BLaER1 treated with 17β-estradiol and CSF1 and Interleukin-3, amounts not matched to agents 10 nM and 100 nM (cell line): ENCODE results near the gene PLIN1.

Experiments
- H3K27ac ChIP-seq, 11 experiments: shearing (Covaris generic); formaldehyde crosslinking; 2 replicates each; pipeline ENCODE4 v1.8.1; 2022
- H3K27me3 ChIP-seq, 11 experiments: shearing (Covaris generic); formaldehyde crosslinking; 2 replicates each; pipeline ENCODE4 v1.8.1; 2022
- H3K36me3 ChIP-seq, 11 experiments: shearing (Covaris generic); formaldehyde crosslinking; 2 replicates each; pipeline ENCODE4 v1.8.1; 2022
- H3K4me1 ChIP-seq, 10 experiments: shearing (Covaris generic); formaldehyde crosslinking; 2 replicates each; pipeline ENCODE4 v1.8.1; 2022
- H3K4me2 ChIP-seq, 11 experiments: shearing (Covaris generic); formaldehyde crosslinking; 2 replicates each; pipeline ENCODE4 v1.8.1; 2022
- H3K4me3 ChIP-seq, 10 experiments: shearing (Covaris generic); formaldehyde crosslinking; 2 replicates each; pipeline ENCODE4 v1.8.1; 2022
- H3K9ac ChIP-seq, 11 experiments: shearing (Covaris generic); formaldehyde crosslinking; 2 replicates each; pipeline ENCODE4 v1.8.1; 2022
- H3K9me3 ChIP-seq, 11 experiments: shearing (Covaris generic); formaldehyde crosslinking; replicated peaks in 1 of 11; 2 replicates each; pipeline ENCODE4 v1.8.1; 2022
- H4K20me1 ChIP-seq, 11 experiments: shearing (Covaris generic); formaldehyde crosslinking; 2 replicates each; pipeline ENCODE4 v1.8.1; 2022
- Cebpa-rat ChIP-seq, 11 experiments: shearing (Covaris generic); IDR thresholded peaks; 2 replicates each; pipeline ENCODE4 v1.8.1; 2022

The PLIN1 gene

GRCh38 chr15:89674526-89674925, 4.6 kb downstream of the PLIN1 start:
- Histone ChIP-seq H4K20me1 (no peaks in the 10 kb centered on the region), H3K27me3 (no peaks in the 10 kb centered on the region), H3K9ac (no peak overlapping the region), H3K4me1 (peaks cover 0 to 5% (median 0%) of the 10 kb centered on the region in 10 experiments; a peak in 1 of 20 replicates), H3K27ac (no peak overlapping the region), H3K36me3 (no peaks in the 10 kb centered on the region), H3K9me3 (no peaks in the 10 kb centered on the region), H3K4me3 (no peak overlapping the region), H3K4me2 (no peak overlapping the region)
- no peak for TF ChIP-seq Cebpa-rat (IDR thresholded peaks at IDR 0.05)

DNA sequence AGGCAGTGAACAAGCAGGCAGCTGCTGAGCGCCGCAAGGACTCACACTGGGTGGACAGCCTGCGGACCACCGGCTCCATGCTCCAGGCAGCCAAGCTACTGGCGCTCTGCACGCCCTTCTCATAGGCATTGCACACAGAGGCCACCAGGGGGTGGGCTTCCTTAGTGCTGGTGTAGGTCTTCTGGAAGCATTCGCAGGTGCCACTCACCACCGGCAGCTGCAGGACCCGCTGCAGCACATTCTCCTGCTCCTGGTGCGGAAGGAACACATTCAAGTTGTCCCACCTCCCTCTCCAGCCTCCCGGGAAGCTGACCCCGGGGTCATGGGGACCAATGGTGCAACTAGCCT, 6.0 kb downstream of the PLIN1 start:
- H3K36me3 ChIP-seq: no peaks in the 10 kb centered on the region
- no peaks in the 10 kb centered on the region for H4K20me1 ChIP-seq
- no peak overlapping the region for H3K9ac ChIP-seq
- no peaks in the 10 kb centered on the region for H3K9me3 ChIP-seq
- no peak overlapping the region for H3K4me2 ChIP-seq
- no peak for TF ChIP-seq Cebpa-rat (IDR thresholded peaks at IDR 0.05)
- peaks cover 0 to 5% (median 0%) of the 10 kb centered on the region in 10 experiments; a peak in 1 of 20 replicates for H3K4me1 ChIP-seq
- H3K4me3 ChIP-seq: no peak overlapping the region
- no peaks in the 10 kb centered on the region for H3K27me3 ChIP-seq
- no peak overlapping the region for H3K27ac ChIP-seq

GRCh38 chr15:89672221-89673164, 6.7 kb downstream of the PLIN1 start:
- no peak overlapping the region for H3K27ac ChIP-seq
- no peak for TF ChIP-seq Cebpa-rat (IDR thresholded peaks at IDR 0.05)
- H4K20me1 ChIP-seq: no peaks in the 10 kb centered on the region
- H3K9ac ChIP-seq: no peak overlapping the region
- no peaks in the 10 kb centered on the region for H3K9me3 ChIP-seq
- no peak overlapping the region for H3K4me2 ChIP-seq
- H3K4me1 ChIP-seq: peaks cover 0 to 5% (median 0%) of the 10 kb centered on the region in 10 experiments; a peak in 1 of 20 replicates
- no peak overlapping the region for H3K4me3 ChIP-seq
- peaks cover 0 to 3% (median under 1%) of the 10 kb centered on the region in 11 experiments; a peak in 7 of 22 replicates for H3K27me3 ChIP-seq
- H3K36me3 ChIP-seq: no peaks in the 10 kb centered on the region

DNA sequence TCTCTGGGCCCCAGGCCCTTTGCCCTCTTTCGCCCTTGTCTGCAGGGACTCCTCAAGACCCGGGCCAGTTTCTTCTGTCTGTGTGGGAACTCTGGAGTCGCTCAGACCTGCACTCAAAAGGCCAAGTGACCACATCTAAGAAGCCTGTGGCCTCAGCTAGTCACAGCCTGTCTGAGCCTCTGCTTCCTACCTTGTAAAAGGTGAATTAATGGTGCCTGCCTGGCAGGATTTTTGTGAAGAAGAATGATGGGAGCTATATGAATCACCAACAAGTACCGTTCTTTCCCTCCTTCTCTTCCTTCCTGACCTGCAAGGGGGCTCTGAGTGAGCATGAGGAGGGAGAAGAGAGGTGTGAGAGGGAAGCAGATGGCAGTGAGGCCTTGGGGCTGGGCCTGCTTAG, 7.5 kb downstream of the PLIN1 start:
- H3K27me3 ChIP-seq: peaks cover 0 to 11% (median 8%) of the 10 kb centered on the region in 11 experiments; a peak in 18 of 22 replicates
- no peaks in the 10 kb centered on the region for H3K36me3 ChIP-seq
- H3K4me2 ChIP-seq: no peak overlapping the region
- TF ChIP-seq Cebpa-rat (IDR thresholded peaks at IDR 0.05): no peak
- H3K4me1 ChIP-seq: peaks cover 0 to 5% (median 0%) of the 10 kb centered on the region in 10 experiments; a peak in 1 of 20 replicates
- H3K9ac ChIP-seq: no peak overlapping the region
- no peak overlapping the region for H3K27ac ChIP-seq
- H3K4me3 ChIP-seq: no peak overlapping the region
- no peaks in the 10 kb centered on the region for H4K20me1 ChIP-seq
- H3K9me3 ChIP-seq: no peaks in the 10 kb centered on the region

DNA sequence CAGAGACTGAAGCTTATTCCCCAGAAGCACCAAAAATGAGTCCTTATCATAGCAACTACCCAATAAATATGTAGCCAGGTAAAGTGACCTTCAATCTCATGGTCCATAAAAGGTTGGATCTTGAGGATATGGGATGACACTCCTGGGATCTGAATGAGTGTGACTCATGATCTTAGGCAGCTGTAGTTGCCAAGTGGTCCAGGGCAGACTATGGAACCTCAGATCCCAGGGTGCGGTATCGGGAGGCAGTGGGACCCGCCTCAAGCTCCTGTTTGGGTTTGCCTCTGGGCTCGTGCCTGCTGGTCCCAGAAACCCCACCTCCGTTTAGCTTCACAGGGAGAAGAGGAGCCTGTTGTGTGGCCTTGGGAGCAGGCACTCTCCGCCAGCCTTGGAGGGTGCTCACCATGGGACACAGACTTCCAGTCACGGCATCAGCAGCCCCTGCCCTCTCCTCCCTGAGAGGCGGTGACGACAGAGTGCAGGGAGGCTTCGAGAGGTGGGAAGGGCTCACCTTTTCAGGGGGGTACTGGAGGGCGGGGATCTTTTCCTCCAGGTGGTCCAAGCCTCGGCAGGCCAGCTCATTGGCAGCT, 8.1 kb downstream of the PLIN1 start:
- H3K4me2 ChIP-seq: no peak overlapping the region
- no peak for TF ChIP-seq Cebpa-rat (IDR thresholded peaks at IDR 0.05)
- H3K9ac ChIP-seq: no peak overlapping the region
- peaks cover 0 to 1% (median 0%) of the 10 kb centered on the region in 11 experiments; a peak in 1 of 22 replicates for H4K20me1 ChIP-seq
- H3K27ac ChIP-seq: no peak overlapping the region
- H3K4me1 ChIP-seq: peaks cover 0 to 6% (median 2%) of the 10 kb centered on the region in 10 experiments; a peak in 13 of 20 replicates
- H3K27me3 ChIP-seq: peaks cover 4 to 18% (median 14%) of the 10 kb centered on the region in 11 experiments; a peak in 21 of 22 replicates
- no peak overlapping the region for H3K4me3 ChIP-seq
- H3K36me3 ChIP-seq: no peaks in the 10 kb centered on the region
- H3K9me3 ChIP-seq: no peaks in the 10 kb centered on the region

DNA sequence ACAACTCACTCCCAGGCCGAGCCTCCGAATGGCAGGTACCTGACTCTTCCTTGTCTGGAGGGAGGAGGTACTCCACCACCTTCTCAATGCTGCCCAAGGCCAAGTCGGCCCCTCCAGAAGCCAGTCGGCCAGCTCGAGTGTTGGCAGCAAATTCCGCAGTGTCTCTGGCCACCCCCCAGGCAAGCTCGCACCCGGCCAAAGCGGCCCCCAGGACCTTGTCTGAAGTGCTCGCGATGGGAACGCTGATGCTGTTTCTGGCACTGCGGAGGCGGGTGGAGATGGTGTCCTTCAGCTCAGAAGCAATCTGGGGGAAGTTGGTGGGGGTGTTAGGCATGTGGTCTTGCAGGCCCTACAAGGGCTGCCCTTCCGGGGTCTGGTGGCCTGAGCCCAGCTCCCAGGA, 9.2 kb downstream of the PLIN1 start:
- H4K20me1 ChIP-seq: peaks cover 0 to 4% (median 0%) of the 10 kb centered on the region in 11 experiments; a peak in 1 of 22 replicates
- peaks cover 5 to 17% (median 11%) of the 10 kb centered on the region in 10 experiments for H3K4me1 ChIP-seq
- no peak overlapping the region for H3K27ac ChIP-seq
- peaks cover 13 to 29% (median 26%) of the 10 kb centered on the region in 11 experiments for H3K27me3 ChIP-seq
- H3K9ac ChIP-seq: no peak overlapping the region
- no peak for TF ChIP-seq Cebpa-rat (IDR thresholded peaks at IDR 0.05)
- H3K4me2 ChIP-seq: no peak overlapping the region
- H3K4me3 ChIP-seq: no peak overlapping the region
- no peaks in the 10 kb centered on the region for H3K36me3 ChIP-seq
- H3K9me3 ChIP-seq: no peaks in the 10 kb centered on the region

GRCh38 chr15:89669309-89669865, 9.8 kb downstream of the PLIN1 start:
- no peak overlapping the region for H3K27ac ChIP-seq
- H3K9me3 ChIP-seq: no peaks in the 10 kb centered on the region
- H3K4me2 ChIP-seq: no peak overlapping the region

GRCh38 chr15:89668171-89668570, 11.0 kb downstream of the PLIN1 start:
- Histone ChIP-seq H3K27me3 (peaks cover 20 to 41% (median 37%) of the 10 kb centered on the region in 11 experiments), H3K36me3 (no peaks in the 10 kb centered on the region), H3K9me3 (no peaks in the 10 kb centered on the region), H4K20me1 (peaks cover 0 to 4% (median 0%) of the 10 kb centered on the region in 11 experiments; a peak in 1 of 22 replicates), H3K4me3 (no peak overlapping the region), H3K9ac (no peak overlapping the region), H3K4me2 (no peak overlapping the region), H3K27ac (no peak overlapping the region), H3K4me1 (peaks cover 13 to 23% (median 20%) of the 10 kb centered on the region in 10 experiments)
- TF ChIP-seq Cebpa-rat (IDR thresholded peaks at IDR 0.05): no peak

More at GRCh38 chr15:89669309-89669865, 9.8 kb downstream of the PLIN1 start:
- TF ChIP-seq Cebpa-rat (IDR thresholded peaks at IDR 0.05): no peak
- Histone ChIP-seq H3K4me3 (no peak overlapping the region), H3K36me3 (no peaks in the 10 kb centered on the region), H3K9ac (no peak overlapping the region), H3K4me1 (peaks cover 10 to 22% (median 17%) of the 10 kb centered on the region in 10 experiments), H4K20me1 (peaks cover 0 to 4% (median 0%) of the 10 kb centered on the region in 11 experiments; a peak in 1 of 22 replicates), H3K27me3 (peaks cover 18 to 34% (median 31%) of the 10 kb centered on the region in 11 experiments)

GRCh38 chr15:89667706-89667960, 11.5 kb downstream of the PLIN1 start:
- Histone ChIP-seq H3K9ac (no peak overlapping the region), H3K27ac (no peak overlapping the region), H3K4me3 (no peak overlapping the region), H3K27me3 (peaks cover 20 to 42% (median 38%) of the 10 kb centered on the region in 11 experiments), H4K20me1 (peaks cover 0 to 4% (median 0%) of the 10 kb centered on the region in 11 experiments; a peak in 1 of 22 replicates), H3K9me3 (no peaks in the 10 kb centered on the region), H3K4me1 (peaks cover 18 to 28% (median 26%) of the 10 kb centered on the region in 10 experiments), H3K36me3 (no peaks in the 10 kb centered on the region), H3K4me2 (no peak overlapping the region)
- no peak for TF ChIP-seq Cebpa-rat (IDR thresholded peaks at IDR 0.05)
